Measurements from ENCODE around the gene RASA4B.
"Not testable (repeated sequence)": the region's sequence is repeated elsewhere in the genome, so short reads cannot be mapped to it uniquely, and the experiment has no call there.

- TF ChIP-seq CTCF (optimal IDR thresholded peaks at IDR 0.05 in 1 of 3, IDR thresholded peaks at IDR 0.05 in 1 of 3, conservative IDR thresholded peaks at IDR 0.05 in 1 of 3; ENCODE audit: extremely low read depth in 1 of 3, insufficient read depth in 2 of 3, low read length in 3 of 3); EZH2 (IDR thresholded peaks at IDR 0.05; ENCODE audit: low read length): not testable (repeated sequence)
These were observed 20.7 kb downstream of the RASA4B start for GRCh38 chr7:102496861-102497260.
